HG02938 (cell line): ENCODE measurements around the gene ZNF106.

Experiments used
- ATAC-seq: cut with Tn5 transposase; IDR thresholded peaks from one replicate; pipeline ENCODE4 v1.9.1; 2021; ENCODE audit warnings: mild to moderate bottlenecking, moderate library complexity; ENCODE audit not compliant: unreplicated experiment

Gene ZNF106

DNA sequence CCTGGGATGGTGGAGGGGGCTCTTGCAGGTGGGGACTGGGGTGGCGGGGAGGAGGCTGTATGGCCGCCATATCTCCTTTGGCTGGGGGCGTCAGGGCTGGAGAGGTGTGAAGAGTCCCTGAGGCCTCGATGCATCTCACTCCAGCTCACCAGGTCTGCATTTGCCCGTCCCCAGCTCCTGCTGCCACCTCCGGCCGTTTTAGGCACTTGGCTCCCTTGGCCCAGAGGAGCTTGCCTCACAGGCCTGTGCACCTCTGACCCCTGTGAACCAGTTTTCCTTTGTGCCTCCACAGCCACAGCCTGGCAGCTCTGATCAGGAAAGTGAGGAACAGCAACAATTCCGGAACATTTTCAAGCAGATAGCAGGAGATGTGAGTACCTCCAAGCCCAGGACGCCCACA lies 81.9 kb downstream of the ZNF106 start:
- ATAC-seq: no peak

DNA sequence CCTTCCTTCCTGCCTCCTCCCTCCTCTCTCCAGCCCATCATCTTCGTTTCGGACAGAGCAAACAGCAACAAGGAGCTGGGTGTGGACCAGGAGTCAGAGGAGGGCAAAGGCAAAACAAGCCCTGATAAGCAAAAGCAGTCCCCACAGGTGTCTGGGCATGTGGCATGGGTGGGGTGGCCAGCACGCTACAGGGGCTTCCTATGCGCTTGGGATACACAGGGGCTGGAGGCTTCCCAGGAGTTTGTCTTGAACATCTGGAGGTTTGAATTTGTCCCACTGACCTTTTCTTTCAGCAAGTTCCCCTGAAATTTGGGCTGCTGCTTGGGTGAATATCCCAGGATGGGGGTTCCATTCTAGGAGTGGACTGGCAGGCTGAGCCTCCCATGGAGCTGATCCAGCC lies 82.8 kb downstream of the ZNF106 start:
- no peak for ATAC-seq

DNA sequence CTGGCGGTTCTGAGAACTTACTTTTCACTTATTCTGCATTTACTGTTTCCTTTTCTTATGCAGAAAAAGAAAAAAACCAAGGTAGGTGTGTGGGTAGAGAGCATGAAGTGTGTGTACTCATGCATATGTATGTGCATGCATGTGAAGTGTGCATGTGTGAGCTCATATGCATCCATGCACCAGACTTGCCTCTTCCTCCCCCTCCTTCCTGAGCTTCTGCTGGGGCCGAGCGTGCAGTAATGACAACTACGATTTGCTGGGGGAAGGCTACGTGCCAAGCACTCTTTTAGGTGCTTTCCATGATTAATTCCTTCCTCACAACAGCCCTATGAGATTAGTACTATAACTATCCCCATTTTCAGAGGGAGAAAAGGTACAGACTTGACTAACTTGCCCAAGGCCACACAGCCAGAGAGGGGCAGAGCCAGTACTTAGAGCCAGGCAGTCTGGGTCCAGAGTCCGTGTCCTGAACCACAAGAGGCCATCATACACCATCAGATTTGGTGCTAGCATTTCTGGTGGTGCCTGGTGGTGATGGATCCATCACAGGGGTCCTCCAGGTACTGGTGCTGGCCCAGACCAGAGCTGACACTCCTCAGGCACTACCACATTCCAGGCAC lies 85.0 kb downstream of the ZNF106 start:
- ATAC-seq: no peak

DNA sequence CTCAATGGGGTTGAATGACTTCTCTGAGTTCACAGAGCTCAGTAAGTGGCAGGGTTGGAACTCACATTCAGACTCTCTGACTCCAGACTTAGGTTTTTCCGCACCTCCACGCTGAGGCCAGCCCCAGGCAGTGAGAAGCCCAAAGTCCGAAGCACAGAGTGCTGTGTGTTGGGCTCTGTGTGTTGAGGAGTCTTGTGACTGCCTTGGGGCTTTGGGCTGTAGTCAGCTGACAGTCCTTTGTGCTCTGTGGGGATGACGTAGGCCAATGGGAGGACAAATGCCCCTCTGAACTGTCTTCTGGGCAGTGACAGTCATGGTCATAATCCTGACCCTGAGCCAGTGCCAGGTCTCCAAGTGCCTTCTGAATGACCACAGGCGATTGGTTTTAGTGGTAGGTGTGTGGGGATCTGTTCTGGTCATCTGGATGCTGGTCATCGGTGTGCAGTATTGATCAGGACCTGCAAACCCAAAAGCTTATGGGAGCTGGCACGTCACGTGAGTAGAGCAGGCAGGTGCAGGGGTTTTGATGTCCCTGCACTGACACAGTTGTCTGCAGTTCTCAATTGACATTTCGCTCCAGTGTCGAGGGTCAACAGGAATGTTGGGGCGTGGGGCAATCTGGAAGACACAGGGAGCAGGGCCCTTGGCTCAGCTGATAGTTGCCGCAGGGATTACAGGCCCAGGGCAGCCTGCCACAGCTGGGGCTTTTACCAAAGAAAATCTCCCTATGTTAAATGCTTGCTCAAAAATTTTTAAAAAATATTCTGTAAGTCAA lies 86.3 kb downstream of the ZNF106 start:
- ATAC-seq: no peak

DNA sequence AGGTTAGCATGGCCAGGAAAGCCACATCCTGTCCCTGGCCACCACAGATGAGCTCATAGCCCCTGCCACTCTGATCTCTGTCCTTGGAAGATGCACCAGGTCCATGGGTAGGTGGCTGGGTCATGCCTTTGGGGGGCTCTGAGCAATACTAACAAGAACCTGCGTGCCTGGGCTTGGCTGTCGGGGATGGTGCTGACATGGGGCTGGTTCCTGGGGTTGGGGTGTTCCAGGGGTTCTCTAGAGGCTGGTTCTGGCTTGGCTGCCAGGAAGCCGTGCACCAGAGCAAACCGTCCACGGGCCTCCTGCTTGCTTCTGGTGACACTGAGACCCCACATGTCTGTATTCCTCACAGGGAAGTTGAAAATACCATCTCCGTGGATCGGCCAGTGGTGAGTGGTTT lies 87.6 kb downstream of the ZNF106 start:
- ATAC-seq: no peak

DNA sequence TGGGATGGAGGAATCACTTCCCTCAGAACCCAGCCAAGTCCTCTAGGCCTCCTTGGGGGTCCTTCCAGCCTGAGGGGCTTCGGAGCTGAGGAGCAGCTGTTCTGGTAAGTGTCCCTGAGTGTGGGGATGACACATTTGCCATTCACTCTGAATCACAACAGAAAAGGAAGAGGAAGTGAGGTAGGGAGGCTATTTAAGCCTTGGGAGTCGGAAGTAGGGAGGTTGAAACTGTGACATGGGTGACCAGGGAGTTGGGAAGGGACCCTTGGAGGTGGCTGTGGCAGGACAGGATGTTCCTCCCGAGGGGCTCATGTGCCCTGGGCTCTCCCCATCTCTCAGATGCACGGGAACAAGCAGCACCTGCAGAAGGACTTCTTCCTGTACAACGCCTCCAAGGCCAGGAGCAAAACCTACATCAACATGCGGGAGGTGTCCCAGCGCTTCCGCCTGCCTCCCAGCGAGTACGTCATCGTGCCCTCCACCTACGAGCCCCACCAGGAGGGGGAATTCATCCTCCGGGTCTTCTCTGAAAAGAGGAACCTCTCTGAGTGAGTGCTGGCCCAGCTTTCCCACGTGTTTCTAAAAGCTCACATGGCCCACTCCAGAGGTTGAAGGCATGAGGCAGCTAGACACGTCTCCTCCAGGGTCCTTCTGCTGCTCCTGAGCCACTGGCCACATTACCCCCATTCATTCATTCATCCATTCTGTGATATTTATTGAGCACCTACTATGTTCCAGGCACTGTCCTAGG lies 88.3 kb downstream of the ZNF106 start:
- ATAC-seq: no peak

DNA sequence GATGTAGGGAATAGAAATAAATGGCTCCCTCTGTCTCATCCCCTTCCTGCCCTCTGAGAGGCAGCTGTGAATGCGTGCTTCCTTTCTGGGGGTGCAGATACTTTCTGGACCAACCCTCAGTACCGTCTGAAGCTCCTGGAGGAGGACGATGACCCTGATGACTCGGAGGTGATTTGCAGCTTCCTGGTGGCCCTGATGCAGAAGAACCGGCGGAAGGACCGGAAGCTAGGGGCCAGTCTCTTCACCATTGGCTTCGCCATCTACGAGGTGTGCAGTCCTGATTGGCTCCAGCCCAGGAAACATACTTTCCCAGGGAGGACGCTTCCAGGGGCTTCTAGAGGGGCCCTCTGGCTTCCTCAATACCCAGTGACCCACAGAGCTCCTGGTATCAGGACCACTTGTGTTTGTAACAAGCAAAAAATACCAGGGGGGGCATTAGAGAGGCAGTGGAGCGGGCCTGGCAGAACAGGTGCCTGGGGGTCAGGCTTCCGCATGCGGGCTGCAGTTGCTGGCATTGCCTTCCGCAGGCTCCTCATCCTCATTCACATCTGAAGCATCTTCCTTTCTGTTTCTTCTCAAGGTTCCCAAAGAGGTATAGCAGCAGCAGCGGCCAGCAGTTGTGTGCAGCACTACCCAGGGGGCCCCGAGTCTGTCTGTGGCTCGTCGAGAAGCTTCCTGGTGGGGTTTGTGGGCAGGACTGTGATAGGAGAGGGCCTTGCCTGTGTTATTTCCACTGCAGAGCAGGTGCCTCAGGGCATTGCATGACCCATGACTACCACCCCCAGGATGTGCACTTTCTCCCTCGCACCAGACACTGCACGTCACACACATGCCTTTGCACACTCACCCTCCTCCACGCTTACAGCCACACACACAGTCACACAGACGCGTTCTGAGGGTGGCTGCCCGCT lies 89.1 kb downstream of the ZNF106 start:
- ATAC-seq: no peak

DNA sequence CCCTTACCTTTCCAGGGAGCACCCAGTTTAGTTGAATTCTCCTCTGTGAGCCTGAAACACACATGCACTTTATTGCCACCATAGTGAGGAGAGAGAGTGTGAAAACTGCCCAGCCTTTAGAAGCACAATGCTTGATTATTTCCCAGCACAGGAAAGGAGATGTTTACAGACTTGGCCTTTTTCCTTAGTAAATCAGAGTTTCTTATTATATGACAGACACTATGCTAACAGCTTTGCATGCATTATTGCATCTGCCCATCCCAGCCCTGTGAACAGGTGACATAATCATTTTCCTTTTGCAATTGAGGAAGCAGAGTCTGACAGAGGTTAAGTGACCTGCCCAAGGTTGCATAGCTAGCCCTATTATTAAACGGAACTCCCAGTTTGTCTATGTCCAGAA lies 95.1 kb downstream of the ZNF106 start:
- no peak for ATAC-seq

DNA sequence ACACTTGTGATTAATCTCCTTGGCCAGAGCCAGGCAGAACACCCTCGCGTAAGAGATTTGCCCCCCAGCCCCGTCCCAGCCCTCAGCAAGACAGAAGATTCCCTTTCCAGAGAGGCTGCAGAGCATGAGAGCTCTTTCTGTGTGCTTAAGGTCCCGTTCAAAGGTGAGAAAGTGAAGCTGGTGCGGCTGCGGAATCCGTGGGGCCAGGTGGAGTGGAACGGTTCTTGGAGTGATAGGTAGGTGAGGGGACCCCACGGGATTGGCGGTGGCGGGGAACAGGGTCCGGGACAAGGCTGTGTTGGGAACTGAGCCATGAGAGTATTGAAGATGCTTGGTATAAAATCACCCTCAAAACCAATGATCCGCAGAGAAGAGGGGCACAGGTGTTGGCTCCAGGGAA lies 96.8 kb downstream of the ZNF106 start:
- no peak for ATAC-seq

DNA sequence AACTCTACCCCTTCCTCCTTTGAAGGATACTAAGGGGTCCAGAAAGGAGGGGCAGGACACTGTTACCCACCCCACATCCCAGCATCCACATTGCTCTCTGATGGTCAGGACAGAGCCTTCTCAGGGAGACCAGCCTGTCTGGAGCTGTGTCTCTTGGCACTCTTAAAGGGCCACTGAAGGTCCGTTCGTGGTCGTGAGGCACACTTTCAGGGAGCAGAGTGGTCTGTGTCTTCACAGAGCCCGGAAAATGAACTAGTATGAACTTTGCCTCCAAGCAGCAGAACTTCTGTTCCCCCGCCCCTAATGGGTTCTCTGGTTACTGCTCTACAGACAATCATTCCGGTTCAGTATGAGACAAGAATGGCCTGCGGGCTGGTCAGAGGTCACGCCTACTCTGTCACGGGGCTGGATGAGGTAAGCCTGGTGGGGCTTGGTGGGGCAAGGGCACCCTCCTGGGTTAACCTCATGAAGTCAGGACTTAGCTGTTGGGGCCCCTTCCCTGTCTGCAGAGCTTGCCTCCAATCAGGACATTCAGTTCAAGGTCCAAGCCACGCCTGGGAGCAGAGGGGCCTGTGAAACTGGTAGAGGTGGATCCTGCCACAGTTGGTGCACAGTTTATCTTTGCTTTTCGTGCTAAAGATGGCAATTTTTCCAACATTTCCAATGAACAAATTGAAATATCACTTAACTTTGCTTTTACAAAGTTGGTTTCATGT lies 98.5 kb downstream of the ZNF106 start:
- no peak for ATAC-seq

DNA sequence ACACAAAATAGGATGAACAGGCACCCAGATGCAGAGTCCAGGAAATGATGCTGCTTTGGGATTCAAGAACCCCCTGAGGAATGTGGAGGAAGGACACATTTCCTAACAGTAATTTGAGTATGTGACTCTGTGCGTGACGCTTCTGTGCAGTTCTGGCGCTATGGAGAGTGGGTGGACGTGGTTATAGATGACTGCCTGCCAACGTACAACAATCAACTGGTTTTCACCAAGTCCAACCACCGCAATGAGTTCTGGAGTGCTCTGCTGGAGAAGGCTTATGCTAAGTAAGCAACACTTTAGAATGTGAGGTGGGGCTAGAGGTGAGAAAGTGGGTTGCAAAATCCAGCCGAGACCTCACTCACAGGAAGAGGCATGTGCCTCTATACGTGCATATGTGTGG lies 103.3 kb downstream of the ZNF106 start:
- ATAC-seq: no peak

DNA sequence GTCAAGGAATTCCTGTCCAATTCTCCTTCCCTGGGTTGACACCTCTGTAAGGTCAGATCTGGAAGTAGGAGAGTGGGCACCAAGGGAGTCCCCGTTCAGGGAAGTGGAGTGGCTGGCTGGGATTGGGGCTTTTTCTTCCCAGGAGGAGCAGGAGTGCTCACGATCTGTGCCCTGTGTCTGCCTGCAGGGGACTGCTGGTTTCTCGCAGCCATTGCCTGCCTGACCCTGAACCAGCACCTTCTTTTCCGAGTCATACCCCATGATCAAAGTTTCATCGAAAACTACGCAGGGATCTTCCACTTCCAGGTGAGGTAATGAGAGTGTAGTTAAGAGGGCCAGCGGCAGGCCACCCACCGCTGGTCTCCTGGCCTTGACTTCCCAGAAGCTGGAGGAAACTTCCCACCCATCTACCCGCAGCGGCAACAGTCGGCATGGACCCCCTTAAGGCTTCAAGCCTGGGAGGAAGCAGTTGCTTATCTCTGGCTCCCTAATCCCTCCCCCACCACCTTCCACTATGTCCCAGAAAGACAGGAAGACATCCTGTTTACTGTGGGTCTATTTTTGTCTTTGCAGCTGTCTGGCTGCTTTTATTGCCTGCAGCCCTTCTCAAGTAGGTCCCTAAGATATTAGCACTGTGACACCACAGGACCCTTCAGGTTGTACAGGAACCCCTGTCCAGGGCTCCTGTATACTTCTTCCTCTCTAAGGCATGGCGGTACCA lies 104.8 kb downstream of the ZNF106 start:
- no peak for ATAC-seq

DNA sequence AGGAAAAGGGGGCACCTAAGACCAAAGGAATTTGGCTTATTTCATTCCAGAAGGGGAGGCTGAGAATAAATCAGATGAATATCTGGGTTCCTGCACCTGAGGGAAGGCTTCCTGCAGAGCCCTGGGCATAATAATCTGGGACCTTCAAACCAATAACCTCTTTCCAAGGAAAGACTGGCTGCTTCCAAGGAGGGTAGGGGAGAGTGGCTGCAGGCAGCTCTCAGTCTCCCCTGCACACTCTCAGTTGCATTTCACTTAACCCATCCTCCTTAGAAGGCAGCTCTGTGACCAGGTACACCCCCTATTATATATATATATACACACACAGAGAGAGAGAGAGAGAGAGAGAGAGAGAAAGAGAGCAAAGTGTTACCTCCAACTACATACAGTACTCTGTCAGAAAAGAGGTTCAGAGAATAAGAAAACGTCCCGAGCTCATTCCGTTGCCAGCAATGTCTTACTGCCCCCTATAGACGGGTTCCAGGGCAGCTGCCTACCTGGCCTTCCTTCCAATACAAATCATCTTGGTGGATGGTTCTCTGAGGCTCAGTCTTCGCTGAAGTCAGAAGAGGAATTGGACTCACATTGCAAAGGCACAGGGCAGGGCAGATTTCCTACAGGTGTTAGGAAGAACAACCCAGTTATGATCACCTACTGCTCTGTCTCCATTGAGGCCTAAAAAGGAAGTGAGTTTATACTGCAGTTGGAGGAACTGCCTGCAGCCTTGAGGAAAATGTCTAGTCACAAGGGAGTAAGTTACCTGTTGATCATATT lies 105.5 kb downstream of the ZNF106 start:
- ATAC-seq: no peak

DNA sequence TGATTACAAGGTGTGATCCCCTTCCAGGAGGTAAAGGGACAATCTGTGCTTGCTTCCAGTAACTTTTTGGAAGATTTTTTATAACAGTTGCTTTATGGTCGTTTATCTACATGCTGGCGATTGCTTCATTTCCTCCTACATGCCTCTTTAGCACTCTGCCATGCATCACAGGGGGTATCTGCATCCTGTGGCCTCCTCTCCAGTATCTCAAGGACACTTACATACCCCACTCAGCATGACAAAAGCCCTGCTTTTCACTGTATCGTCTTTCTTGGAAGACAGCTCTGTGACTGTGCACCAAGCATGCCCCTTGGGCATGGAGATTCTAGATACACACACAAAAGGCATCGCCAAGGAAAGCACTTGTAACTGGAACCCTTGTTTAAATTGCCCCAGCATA lies 106.3 kb downstream of the ZNF106 start:
- ATAC-seq: no peak

DNA sequence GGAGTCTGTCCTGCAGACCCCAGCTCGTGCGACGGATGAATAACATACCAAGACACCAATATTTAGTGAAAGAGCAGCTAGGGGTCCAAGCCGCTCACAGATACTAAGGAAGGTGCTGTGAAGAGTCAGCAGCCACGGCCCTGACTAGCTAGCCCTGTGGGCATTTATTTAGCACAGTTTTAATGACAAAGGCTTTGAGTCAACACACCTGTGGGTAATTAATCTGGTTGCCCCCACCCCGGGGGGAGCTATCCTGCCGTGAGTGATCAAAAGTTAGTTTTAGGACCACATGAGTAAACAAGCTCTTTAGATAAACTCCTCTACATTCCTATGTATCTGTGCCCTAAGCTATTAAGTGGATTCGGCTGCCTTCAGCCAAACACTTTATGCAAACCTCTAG lies 112.9 kb downstream of the ZNF106 start:
- ATAC-seq: no peak

DNA sequence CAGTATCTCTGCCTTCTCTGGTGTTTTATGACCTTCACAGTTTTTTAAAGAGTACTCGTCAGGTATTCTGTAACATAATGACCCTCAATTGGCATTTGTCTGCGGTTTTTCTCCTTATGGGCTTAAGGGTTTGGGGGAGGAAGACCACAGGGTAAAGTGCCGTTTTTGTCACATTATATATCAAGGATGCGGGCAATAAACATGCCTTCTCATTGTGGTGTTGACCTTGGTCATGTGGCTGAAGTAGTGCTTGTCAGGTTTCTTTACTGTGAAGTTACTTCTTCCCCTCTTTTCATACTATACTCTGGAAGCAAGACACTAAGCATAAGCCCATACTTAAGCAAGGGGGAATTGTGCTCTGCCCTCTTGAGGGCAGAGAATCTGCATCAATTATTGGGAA lies 115.0 kb downstream of the ZNF106 start:
- no peak for ATAC-seq

DNA sequence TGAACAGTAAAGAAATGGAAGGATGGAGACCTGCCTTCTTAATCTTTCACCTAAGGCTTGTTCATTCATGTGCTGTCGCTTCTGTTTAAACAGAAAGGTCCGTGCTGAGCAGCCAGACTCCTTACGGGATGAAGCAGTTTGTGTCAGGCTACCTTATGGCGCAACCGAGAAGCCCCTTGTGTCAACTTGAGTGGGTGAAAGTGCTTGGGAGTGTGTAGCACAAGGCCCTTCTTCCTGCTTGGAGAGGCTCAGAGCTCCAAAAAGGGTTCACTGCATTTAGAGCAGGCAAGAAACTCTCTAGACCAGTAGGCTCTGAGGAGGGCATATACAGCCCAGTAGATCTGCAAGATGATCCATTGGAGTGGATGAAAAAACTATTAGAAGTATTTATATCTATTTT lies 115.7 kb downstream of the ZNF106 start:
- no peak for ATAC-seq

DNA sequence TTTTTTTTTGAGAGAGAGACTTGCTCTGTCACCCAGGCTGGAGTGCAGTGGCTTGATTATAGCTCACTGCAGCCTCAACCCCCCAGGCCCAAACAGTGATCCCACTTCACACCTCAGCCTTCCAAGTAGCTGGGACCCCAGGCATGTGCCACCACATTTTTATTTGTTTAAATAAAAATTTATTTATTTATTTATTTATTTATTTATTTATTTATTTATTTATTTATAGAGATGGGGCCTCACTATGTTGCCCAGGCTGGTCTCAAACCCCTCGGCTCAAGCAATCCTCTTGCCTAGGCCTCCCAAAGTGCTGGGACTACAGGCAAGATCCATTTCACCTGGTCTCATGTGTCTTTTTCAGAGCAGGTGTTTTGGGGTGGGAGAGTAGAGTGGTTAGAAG lies 116.1 kb downstream of the ZNF106 start:
- no peak for ATAC-seq

DNA sequence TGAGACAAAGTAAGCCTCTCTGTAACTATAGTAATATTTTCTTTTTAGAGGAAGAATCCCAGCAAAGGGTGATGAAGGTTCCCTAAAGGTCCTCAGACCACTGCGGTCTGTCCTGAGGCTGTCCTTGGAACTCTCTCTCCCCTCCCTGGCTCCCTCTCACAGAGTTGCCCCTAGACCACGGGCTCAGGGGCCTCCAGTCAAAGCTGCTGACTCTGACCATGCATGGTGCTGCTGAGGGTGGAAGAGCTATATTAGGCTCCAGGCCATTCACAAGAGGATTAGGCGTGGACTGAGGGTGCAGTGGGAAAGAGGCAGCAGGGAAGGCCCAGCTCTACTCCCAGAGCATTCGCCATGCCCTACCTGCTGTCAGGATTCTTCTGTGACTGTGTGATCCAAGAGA lies 117.0 kb downstream of the ZNF106 start:
- no peak for ATAC-seq
